Measurements from ENCODE around the gene ITPRIP. TPM values are rescaled to one million over a fixed set of nuclear protein-coding genes. Genes with fewer than 3 reads are reported as not detected.

The ITPRIP gene
- polyA plus RNA-seq, 1 of the 3 experiments (the other 2 are of a cell fraction): 22.1 TPM

- H2AFZ ChIP-seq (ENCODE audit: low read depth): no peak overlapping the region
- H3K27me3 ChIP-seq (ENCODE audit: insufficient read depth): no peaks in the 10 kb centered on the region
- CTCF ChIA-PET: interaction anchor here (0.7 to 1.5 kb wide), 4 partner anchors 10 to 255 kb away, joined by 3 to 4 read pairs (median 3); partner anchors contain the start of gene CFAP58
- no peaks in the 10 kb centered on the region for H3K9me2 ChIP-seq
- H3F3A ChIP-seq (replicated peaks; ENCODE audit: insufficient read depth): peaks cover 22% of the 10 kb centered on the region
- no peak overlapping the region for H3K4me2 ChIP-seq
- TF ChIP-seq, protein P1, sequence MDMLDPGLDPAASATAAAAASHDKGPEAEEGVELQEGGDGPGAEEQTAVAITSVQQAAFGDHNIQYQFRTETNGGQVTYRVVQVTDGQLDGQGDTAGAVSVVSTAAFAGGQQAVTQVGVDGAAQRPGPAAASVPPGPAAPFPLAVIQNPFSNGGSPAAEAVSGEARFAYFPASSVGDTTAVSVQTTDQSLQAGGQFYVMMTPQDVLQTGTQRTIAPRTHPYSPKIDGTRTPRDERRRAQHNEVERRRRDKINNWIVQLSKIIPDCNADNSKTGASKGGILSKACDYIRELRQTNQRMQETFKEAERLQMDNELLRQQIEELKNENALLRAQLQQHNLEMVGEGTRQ (IDR thresholded peaks at IDR 0.05; ENCODE audit: borderline replicate concordance, low read depth, low read length): no peak
- TF ChIP-seq POLR2AphosphoS5 (IDR thresholded peaks at IDR 0.05; ENCODE audit: low read depth, low read length) (no peak), MXI1 (IDR thresholded peaks at IDR 0.05; ENCODE audit: low read depth, low read length) (no peak), EZH2phosphoT487 (IDR thresholded peaks at IDR 0.05; ENCODE audit: borderline replicate concordance, low read depth) (no peak), SMC3 (IDR thresholded peaks at IDR 0.05; ENCODE audit: low read depth, low read length) (no peak), ZBTB33 (IDR thresholded peaks at IDR 0.05; ENCODE audit: borderline replicate concordance, low read depth) (no peak), RXRA (IDR thresholded peaks at IDR 0.05; ENCODE audit: borderline replicate concordance, low read depth) (no peak), MEF2A (IDR thresholded peaks at IDR 0.05; ENCODE audit: borderline replicate concordance, low read depth) (no peak), FOXM1 (IDR thresholded peaks at IDR 0.05; ENCODE audit: low read depth) (no peak), JUND (IDR thresholded peaks at IDR 0.05) (no peak), EP300 (IDR thresholded peaks at IDR 0.05; ENCODE audit: borderline replicate concordance in 1 of 2, low read depth in 1 of 2, low read length in 1 of 2) (no peak), RAD21 (IDR thresholded peaks at IDR 0.05; ENCODE audit: low read length) (no peak)
- TF ChIP-seq, protein P2, sequence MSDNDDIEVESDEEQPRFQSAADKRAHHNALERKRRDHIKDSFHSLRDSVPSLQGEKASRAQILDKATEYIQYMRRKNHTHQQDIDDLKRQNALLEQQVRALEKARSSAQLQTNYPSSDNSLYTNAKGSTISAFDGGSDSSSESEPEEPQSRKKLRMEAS (IDR thresholded peaks at IDR 0.05; ENCODE audit: low read depth): no peak
- H3K36me3 ChIP-seq (replicated peaks in 1 of 2; ENCODE audit: control insufficient read depth in 1 of 2, insufficient read depth in 2 of 2, low read length in 1 of 2): peaks cover 0 to 6% of the 10 kb centered on the region in 2 experiments
- 95% methylated on average over 10 of the region's 10 CpGs for WGBS (ENCODE audit: low lambda C conversion rate)
- H3K9ac ChIP-seq: no peak overlapping the region
- peaks cover 27% of the 10 kb centered on the region; the same call in 1 of the 2 replicates for H4K20me1 ChIP-seq (ENCODE audit: insufficient read depth)
- no peak overlapping the region for H3K27ac ChIP-seq (ENCODE audit: low read depth in 2 of 2, low read length in 1 of 2)
- peaks cover 50 to 57% of the 10 kb centered on the region in 2 experiments; a peak in 3 of 4 replicates for H3K4me1 ChIP-seq (ENCODE audit: control insufficient read depth in 1 of 2, insufficient read depth in 2 of 2, low read depth in 1 of 2, low read length in 1 of 2)
- H3K4me3 ChIP-seq (ENCODE audit: low read depth in 2 of 2, low read length in 1 of 2): no peak overlapping the region
- POLR2A ChIA-PET: no interaction called here
- no peak for DNase-seq
- H3K9me3 ChIP-seq: no peaks in the 10 kb centered on the region
- peaks cover 91% of the 10 kb centered on the region for H3K79me2 ChIP-seq (ENCODE audit: insufficient read depth)
Measured at GRCh38 chr10:104324931-104325330, 13.3 kb downstream of the ITPRIP start.

DNA sequence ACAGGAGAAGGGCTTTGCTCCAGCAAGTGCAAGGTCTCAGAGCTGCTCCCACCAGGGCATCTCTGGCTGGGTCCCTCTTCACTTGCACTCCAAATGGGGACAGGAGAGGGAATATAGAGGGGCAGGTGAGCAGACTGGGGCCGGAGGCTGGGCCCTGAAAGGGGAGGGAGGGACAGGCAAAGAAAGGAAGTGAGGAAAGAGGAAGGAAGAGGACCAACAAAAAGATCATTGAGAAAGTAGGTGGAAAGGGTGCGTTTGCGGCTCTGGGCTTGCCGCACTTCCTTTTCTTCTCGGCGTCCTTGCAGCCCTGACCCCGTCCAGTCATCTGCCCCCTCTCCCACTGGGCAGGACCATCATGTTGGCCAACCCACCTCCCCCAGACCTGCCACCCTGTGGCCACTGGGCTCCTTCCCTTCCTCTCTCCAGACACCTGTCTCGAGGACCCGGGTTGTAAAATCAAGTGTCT is 14.0 kb downstream of the ITPRIP start:
- peaks cover 43 to 57% of the 10 kb centered on the region in 2 experiments; a peak in 3 of 4 replicates for H3K4me1 ChIP-seq (ENCODE audit: control insufficient read depth in 1 of 2, insufficient read depth in 2 of 2, low read depth in 1 of 2, low read length in 1 of 2)
- WGBS (ENCODE audit: low lambda C conversion rate): 93% methylated on average over 9 of the region's 9 CpGs
- no peaks in the 10 kb centered on the region for H3K9me3 ChIP-seq
- H4K20me1 ChIP-seq (ENCODE audit: insufficient read depth): peaks cover 34% of the 10 kb centered on the region; the same call in 1 of the 2 replicates
- H3F3A ChIP-seq (replicated peaks; ENCODE audit: insufficient read depth): peaks cover 16% of the 10 kb centered on the region
- no peaks in the 10 kb centered on the region for H3K27me3 ChIP-seq (ENCODE audit: insufficient read depth)
- H3K79me2 ChIP-seq (ENCODE audit: insufficient read depth): peaks cover 98% of the 10 kb centered on the region
- no peak overlapping the region for H2AFZ ChIP-seq (ENCODE audit: low read depth)
- peaks cover 0 to 6% of the 10 kb centered on the region in 2 experiments for H3K36me3 ChIP-seq (replicated peaks in 1 of 2; ENCODE audit: control insufficient read depth in 1 of 2, insufficient read depth in 2 of 2, low read length in 1 of 2)
- ChIA-PET POLR2A (no interaction called here), CTCF (interaction anchor here (1.2 to 1.5 kb wide), 3 partner anchors 19 to 256 kb away, joined by 3 to 4 read pairs (median 3); no protein-coding TSS in a partner anchor)
- no peak for DNase-seq
- no peak overlapping the region for H3K4me2 ChIP-seq
- no peak overlapping the region for H3K27ac ChIP-seq (ENCODE audit: low read depth in 2 of 2, low read length in 1 of 2)
- H3K9ac ChIP-seq: no peak overlapping the region
- H3K4me3 ChIP-seq (ENCODE audit: low read depth in 2 of 2, low read length in 1 of 2): no peak overlapping the region
- TF ChIP-seq SMC3 (IDR thresholded peaks at IDR 0.05; ENCODE audit: low read depth, low read length) (no peak), FOXM1 (IDR thresholded peaks at IDR 0.05; ENCODE audit: low read depth) (no peak), MXI1 (IDR thresholded peaks at IDR 0.05; ENCODE audit: low read depth, low read length) (no peak), GATA2 (CRISPR knock-in tag; IDR thresholded peaks at IDR 0.05) (no peak), TCF12 (IDR thresholded peaks at IDR 0.05) (no peak), MEF2A (IDR thresholded peaks at IDR 0.05; ENCODE audit: borderline replicate concordance, low read depth) (no peak), GABPA (IDR thresholded peaks at IDR 0.05; ENCODE audit: low read depth) (no peak), EZH2phosphoT487 (IDR thresholded peaks at IDR 0.05; ENCODE audit: borderline replicate concordance, low read depth) (no peak), ZBTB33 (IDR thresholded peaks at IDR 0.05; ENCODE audit: borderline replicate concordance, low read depth) (no peak)
- TF ChIP-seq, protein P2 (IDR thresholded peaks at IDR 0.05; ENCODE audit: low read depth): no peak
- no peaks in the 10 kb centered on the region for H3K9me2 ChIP-seq

Data from SK-N-SH (cell line).